GM18520 (cell line): Measurements from ENCODE around the gene VTN.
A peak's percentile ranks its signal among the peaks of the same experiment; 100 is the strongest.
"Not testable (repeated sequence)": the region's sequence is repeated elsewhere in the genome, so short reads cannot be mapped to it uniquely, and the experiment has no call there.

ENCODE experiments used
- ATAC-seq: cut with Tn5 transposase; IDR thresholded peaks from one replicate; pipeline ENCODE4 v1.9.1; 2021; ENCODE audit not compliant: unreplicated experiment

The VTN gene

GRCh38 chr17:28344011-28344410 is 26.1 kb downstream of the VTN start:
- no peak for ATAC-seq

- no peak for ATAC-seq
Measured at GRCh38 chr17:28343491-28343932, 26.6 kb downstream of the VTN start.

- no peak for ATAC-seq
Measured at GRCh38 chr17:28342313-28342712, 27.8 kb downstream of the VTN start.

- no peak for ATAC-seq
Measured at GRCh38 chr17:28341516-28341915, 28.6 kb downstream of the VTN start.

- ATAC-seq, result no peak
Measured at GRCh38 chr17:28340374-28340773, 29.7 kb downstream of the VTN start.

- no peak for ATAC-seq
Measured at GRCh38 chr17:28339431-28339830, 30.7 kb downstream of the VTN start.

GRCh38 chr17:28338769-28339212 is 31.3 kb downstream of the VTN start:
- not testable (repeated sequence) for ATAC-seq

GRCh38 chr17:28338056-28338768 is 31.9 kb downstream of the VTN start:
- ATAC-seq, result no peak

GRCh38 chr17:28335959-28336871 is 33.9 kb downstream of the VTN start:
- no peak for ATAC-seq

- peak; percentile 96 for ATAC-seq
Measured at GRCh38 chr17:28335201-28335958, 34.7 kb downstream of the VTN start, which contains the start of the genes IFT20 and TNFAIP1. Gene IFT20, minus strand, starts transcription at chr17:28335472. Its CDS starts 3,487 bp downstream, at chr17:28331985. Gene TNFAIP1, plus strand, starts transcription at chr17:28335761. Its CDS starts 3,761 bp downstream, at chr17:28339522.

- ATAC-seq, result no peak
Measured at GRCh38 chr17:28334666-28335200, 35.4 kb downstream of the VTN start.

GRCh38 chr17:28334171-28334570 is 35.9 kb downstream of the VTN start:
- no peak for ATAC-seq

GRCh38 chr17:28333083-28333746 is 36.9 kb downstream of the VTN start:
- no peak for ATAC-seq

- no peak for ATAC-seq
Measured at GRCh38 chr17:28331891-28332420, 38.2 kb downstream of the VTN start.

GRCh38 chr17:28330671-28331070 is 39.4 kb downstream of the VTN start:
- ATAC-seq, result no peak

GRCh38 chr17:28328325-28328724 is 41.8 kb downstream of the VTN start:
- no peak for ATAC-seq

- ATAC-seq, result no peak
Measured at GRCh38 chr17:28327709-28328108, 42.4 kb downstream of the VTN start.

GRCh38 chr17:28327031-28327607 is 43.0 kb downstream of the VTN start:
- peak; percentile 43 for ATAC-seq

- no peak for ATAC-seq
Measured at GRCh38 chr17:28326114-28326513, 44.0 kb downstream of the VTN start.

GRCh38 chr17:28325211-28325610 is 44.9 kb downstream of the VTN start:
- ATAC-seq, result no peak
